GM18502 (cell line): ENCODE measurements around the gene KIAA1755.

Source experiments
- ATAC-seq: cut with Tn5 transposase; IDR thresholded peaks from one replicate; pipeline ENCODE4 v1.9.1; 2021; ENCODE audit warnings: mild to moderate bottlenecking; ENCODE audit not compliant: unreplicated experiment, poor library complexity

KIAA1755 gene

DNA sequence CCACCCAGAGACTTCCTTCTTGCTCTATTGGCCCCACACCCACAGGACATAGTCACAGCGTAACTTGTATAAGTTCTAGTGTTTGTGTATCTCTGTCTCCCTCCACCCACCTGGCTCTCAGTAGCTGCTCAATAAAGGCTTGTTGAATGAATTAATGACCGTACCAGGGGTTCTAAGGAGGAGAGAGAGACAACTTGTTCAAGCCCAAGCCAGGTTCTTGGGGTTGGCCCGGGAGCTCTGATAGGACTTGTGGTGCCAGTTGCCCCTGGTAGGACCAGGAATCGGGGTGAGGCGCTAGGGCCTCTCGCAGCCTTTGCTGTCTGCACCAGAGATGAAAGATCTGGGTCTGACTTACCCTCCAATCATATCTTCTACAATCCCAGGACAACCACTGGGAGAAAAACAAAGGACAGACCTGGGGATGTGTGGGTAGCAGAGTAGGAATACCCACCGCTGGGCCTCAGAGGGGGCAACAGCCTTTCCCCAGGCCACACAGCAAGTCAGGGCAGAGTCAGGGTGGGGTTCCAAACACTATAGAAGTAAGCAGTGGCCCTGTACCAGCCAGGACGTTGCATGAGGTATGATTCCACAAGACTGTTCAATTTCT lies 90.2 kb downstream of the KIAA1755 start:
- no peak for ATAC-seq

DNA sequence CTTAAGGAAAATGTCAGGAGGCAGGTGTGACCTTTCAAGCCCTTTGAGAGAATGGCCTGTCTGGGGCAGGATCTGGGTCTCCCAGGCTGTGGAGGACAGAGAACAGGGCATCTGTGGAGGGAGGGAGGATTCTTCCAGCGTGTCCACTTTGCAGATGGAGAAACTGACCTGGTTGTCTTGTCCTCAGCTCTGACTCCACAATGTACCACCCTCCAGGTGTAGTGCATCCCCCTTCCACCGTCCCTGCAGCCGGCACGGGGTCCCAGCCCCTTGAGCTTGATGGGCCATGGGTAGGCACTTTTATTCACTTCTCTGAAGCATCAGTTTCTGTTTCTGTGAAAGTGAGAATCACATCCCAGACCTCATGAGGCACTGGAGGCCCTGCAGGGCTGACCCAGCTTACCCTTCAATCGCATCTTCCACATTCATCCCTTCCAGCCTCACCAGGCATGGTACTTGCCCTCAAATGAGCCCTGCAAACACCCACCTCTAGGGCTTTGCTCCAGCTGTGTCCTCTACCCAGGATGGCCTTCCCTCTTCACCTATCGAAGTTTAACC lies 90.8 kb downstream of the KIAA1755 start:
- ATAC-seq: no peak

- no peak for ATAC-seq
Observed at GRCh38 chr20:38168791-38169589, 91.5 kb downstream of the KIAA1755 start.

DNA sequence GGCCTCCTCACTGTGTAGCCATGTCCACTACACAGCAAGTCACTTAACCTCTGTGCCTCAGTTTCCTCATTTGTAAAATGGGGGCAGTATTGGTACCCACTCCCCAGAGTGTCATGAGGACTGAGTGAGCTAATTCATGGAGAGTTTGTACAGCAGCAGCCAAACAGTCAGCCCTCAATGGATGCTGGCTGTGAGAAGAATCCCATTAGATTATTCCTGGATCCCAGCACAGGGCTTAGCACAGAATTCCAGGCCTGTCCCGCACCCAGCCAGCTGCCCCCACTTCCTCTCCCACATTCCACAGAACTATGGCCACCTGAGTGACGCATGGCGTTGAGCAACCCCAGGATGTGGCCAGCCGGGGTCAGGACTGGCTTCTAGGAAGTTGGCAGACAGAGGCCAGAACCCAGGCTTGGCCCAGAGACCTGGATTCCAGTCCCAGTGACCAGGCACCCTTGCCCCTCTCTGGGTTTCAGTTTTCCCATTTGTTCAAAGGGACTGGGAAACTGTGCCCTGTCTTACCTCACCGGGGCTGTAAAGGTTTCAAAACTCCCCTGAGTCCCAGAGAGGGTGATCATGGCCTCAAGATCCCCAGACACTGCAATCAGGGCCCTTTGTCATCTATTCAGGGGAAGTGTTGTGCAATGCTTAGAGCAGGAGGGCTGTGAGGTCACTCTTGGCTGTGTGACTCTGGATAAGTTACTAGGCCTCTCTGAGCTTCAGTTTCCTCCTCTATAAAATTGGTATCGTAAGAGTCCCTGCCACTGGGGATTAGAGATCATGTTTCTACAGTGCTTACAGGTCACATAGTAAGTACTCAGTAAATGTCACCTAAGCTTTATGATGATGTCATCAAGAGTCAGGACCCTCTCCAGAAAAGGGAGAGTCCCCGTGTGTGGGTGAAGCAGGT lies 92.4 kb downstream of the KIAA1755 start:
- ATAC-seq: no peak

GRCh38 chr20:38167328-38167850 lies 93.1 kb downstream of the KIAA1755 start:
- ATAC-seq: no peak

GRCh38 chr20:38166703-38167233 lies 93.8 kb downstream of the KIAA1755 start:
- ATAC-seq: no peak

DNA sequence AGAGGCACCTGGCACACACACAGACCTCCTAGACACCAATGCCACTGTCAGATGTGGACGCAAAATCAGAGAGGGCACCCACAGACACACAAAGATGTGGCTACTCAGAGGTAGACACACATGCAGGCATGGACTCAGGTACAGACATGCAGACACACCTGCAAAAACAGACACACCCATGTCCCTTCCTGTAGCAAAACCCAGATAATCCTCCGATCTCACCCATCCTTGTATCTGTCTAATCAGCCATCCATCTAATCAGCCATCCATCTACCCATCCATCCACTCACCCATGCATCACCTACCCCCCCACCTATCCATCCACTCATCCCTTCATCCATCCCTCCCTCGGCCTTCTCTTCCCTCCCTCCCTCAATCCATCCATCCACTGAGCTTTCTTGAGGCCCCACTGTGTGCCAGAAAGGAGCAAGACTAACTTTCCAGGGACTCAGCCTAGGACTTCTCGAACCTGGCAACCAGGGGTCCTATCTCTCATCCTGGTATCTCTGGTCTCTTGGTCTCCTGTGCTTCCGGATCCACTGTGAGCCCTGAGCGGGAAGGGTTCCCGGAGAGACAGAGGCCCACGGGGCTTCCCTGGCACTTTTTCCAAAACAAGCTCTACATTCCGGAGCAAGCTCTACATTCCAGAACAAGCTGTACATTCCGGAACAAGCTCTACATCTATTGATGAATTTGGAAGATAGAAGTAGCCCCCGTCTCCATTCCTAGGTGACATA lies 94.4 kb downstream of the KIAA1755 start:
- no peak for ATAC-seq

DNA sequence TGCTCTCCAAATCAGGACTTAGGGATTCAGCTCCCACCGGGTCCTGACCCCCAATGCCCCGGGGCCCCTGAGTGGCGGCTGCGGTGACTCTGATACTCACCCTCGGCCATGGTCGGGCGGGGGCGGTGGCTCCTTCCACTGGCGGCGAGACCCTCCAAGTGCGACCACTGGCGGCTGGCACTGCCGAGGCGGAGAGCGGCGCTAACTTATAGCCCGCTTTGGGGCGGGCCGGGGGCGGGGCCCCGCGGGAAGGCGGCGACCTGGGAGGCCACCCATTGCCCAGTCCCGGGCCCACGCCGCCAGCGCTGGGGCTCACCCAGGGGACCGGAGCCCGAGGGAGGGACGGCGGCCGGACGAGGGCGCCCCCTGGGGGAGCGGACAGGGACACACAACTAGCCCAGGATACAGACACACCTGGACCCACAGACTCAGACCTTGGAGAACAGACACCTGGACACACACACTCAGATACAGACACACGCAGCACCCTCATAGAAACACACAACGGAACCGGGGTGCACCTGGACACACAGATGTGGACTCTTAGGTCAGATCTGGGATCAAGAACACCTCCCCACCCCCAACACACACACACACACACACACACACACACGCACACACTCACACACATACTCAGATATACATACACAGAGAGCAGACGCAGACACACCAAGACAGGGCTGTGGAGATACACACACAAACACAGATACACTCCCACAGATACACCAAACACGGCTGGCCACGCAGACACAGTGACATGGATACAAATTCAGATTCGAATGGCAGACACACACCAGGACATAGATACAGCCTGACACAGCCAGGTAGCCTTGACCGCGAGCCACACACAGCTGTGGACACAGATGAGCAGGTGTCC lies 95.2 kb downstream of the KIAA1755 start, which contains the start of gene TGM2:
TSS of gene TGM2 (minus strand) at position 182 of the 877 bp plus-strand sequence. CDS start at position 110, 72 bp downstream.
- peak; percentile 66 for ATAC-seq

DNA sequence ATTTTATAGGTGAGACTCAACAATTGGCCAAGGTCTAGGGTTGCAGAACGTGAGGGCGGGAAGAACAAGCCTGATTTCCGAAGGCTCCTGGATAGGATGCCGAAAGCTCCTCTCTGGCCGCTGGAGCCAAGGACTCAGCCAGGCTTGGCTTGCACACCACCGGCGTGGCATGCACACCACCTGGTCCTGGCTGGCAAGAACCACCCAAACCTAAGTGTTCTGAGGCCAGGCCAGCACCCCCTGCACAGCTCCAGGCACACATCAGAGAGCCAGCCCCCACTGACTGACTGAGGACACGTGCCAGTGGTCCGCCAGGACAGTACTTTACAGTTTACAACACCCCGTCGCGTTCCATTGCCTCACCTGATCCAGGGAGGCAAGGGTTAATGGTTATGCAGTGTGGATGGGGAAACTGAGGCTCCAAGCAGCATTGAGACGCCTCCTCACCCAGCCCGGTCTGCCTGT lies 95.9 kb downstream of the KIAA1755 start:
- ATAC-seq: no peak

- no peak for ATAC-seq
Observed at GRCh38 chr20:38164069-38164468, 96.5 kb downstream of the KIAA1755 start.

- ATAC-seq: no peak
Observed at GRCh38 chr20:38162878-38163875, 97.4 kb downstream of the KIAA1755 start.

DNA sequence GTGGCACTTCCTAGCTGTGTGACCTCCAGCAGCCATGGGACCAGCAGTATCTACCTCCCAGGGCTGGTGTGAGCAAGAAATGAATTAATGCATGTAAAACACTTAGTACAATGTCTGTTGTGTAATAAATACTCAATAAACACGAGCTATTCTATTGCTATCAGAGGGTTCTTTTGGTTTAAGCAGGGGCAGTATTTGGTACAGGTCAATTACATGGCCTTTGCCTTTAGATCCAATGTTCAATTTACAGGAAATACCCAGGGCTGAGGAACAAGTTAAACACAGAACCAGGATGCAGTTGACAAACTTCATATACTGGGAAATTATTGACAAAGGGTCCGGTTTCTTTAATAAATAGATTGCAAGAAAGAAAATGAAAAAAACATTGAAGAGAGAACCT lies 98.4 kb downstream of the KIAA1755 start:
- no peak for ATAC-seq

DNA sequence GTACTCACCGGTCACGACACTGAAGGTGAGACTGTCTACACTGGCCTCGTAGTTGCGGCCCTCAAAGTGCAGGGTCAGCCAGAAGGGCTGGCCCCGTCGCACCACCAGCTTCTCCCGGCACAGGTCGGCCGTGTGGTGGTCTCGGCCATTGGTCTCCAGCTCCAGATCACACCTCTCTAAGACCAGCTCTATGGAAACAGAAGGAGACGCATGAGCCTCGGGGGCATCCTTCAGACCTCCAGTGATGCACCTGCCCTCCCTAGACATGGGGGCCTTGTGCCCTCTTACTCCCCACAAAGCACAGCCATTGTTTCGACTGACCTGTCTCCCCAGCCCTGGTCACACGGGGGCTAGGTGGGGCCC lies 99.1 kb downstream of the KIAA1755 start:
- no peak for ATAC-seq
